Aorta (tissue), 5 donors: ENCODE results near the gene EFCAB8. TPM values are rescaled to one million over a fixed set of nuclear protein-coding genes. Genes with fewer than 3 reads are reported as not detected.
A peak's percentile ranks its signal among the peaks of the same experiment; 100 is the strongest.

Experiments
- ATAC-seq: fragments of 200-7000 bp; cut with Tn5 transposase; one replicate; pipeline ENCODE4 v1.9.1; 2022; ENCODE audit warnings: moderate library complexity; ENCODE audit not compliant: low FRiP score
- DNase-seq, 2 donors: peaks; one replicate each; pipeline ENCODE4 v3.0.0-alpha.2; 2020
- H3K27ac ChIP-seq, 2 donors: one replicate each; pipeline ENCODE4 v1.5.1; 2013; ENCODE audit warnings: low read length in 2 of 2, mild to moderate bottlenecking in 2 of 2, moderate library complexity in 2 of 2, control low read depth in 1 of 2, inconsistent platforms in 1 of 2, low read depth in 1 of 2
- H3K27me3 ChIP-seq, 2 donors: one replicate each; pipeline ENCODE4 v1.6.1; 2013; ENCODE audit warnings: control low read depth in 1 of 2, low read length in 1 of 2, mild to moderate bottlenecking in 1 of 2, moderate library complexity in 1 of 2; ENCODE audit not compliant: insufficient read depth in 2 of 2, control insufficient read depth in 1 of 2
- H3K36me3 ChIP-seq, 2 donors: one replicate each; pipeline ENCODE4 v1.6.1; 2013; ENCODE audit warnings: control low read depth in 1 of 2, low read length in 1 of 2, mild to moderate bottlenecking in 1 of 2; ENCODE audit not compliant: insufficient read depth in 2 of 2, control insufficient read depth in 1 of 2
- H3K4me1 ChIP-seq, 2 donors: one replicate each; pipeline ENCODE4 v1.6.1; 2013; ENCODE audit warnings: low read length in 2 of 2, control low read depth in 1 of 2, mild to moderate bottlenecking in 1 of 2, moderate library complexity in 1 of 2; ENCODE audit not compliant: insufficient read depth in 2 of 2, control insufficient read depth in 1 of 2
- H3K4me3 ChIP-seq, 2 donors: one replicate each; pipeline ENCODE4 v1.5.1; 2013; ENCODE audit warnings: low read length in 2 of 2, control low read depth in 1 of 2, mild to moderate bottlenecking in 1 of 2
- H3K9me3 ChIP-seq: one replicate; pipeline ENCODE4 v1.6.1; 2013; ENCODE audit warnings: mild to moderate bottlenecking, low read length; ENCODE audit not compliant: control insufficient read depth
- WGBS, 2 donors: extraction: QIAGEN DNeasy Blood & Tissue Kit; methylation state at CpG; one replicate each; pipeline ENCODE4 v1.1.7; 2013; 5-methylcytosine and 5-hydroxymethylcytosine counted together
- intact Hi-C, 2 donors: fragments of 100-400 bp; cut with DNase I; formaldehyde crosslinking; loops; one replicate each; pipeline versions ENCODE4 v1.14.2 to v1.15.0; 2022
- polyA plus RNA-seq, 2 donors: library from polyadenylated mRNA; stranded (reverse); fragments of 200-250 nt; gene quantifications; one replicate each; pipeline ENCODE4 v1.2.3, GENCODE V29; 2013
- total RNA-seq, 2 donors: library from RNA; stranded (reverse); fragmentation: NEBNext Ultra II Directional; extraction: Animal tissue kit (Norgen Biotek cat#: 25700); gene quantifications; one replicate each; pipeline ENCODE4 v1.2.1, GENCODE V29; 2021
- donor health status: healthy with polysubstance abuse.
- donor health status: Bipolar disorder and iron deficiency.
- donor health status: DM: no; HTN: no; CAD: no.
- donor health status: DM: no; HTN: no; CAD: no.
- donor health status: DM: yes; HTN: yes; CAD: no.

The EFCAB8 gene
- total and polyA plus RNA-seq, 4 donors: 0.13 to 1.1 (median 0.81) TPM; not detected in 1

DNA sequence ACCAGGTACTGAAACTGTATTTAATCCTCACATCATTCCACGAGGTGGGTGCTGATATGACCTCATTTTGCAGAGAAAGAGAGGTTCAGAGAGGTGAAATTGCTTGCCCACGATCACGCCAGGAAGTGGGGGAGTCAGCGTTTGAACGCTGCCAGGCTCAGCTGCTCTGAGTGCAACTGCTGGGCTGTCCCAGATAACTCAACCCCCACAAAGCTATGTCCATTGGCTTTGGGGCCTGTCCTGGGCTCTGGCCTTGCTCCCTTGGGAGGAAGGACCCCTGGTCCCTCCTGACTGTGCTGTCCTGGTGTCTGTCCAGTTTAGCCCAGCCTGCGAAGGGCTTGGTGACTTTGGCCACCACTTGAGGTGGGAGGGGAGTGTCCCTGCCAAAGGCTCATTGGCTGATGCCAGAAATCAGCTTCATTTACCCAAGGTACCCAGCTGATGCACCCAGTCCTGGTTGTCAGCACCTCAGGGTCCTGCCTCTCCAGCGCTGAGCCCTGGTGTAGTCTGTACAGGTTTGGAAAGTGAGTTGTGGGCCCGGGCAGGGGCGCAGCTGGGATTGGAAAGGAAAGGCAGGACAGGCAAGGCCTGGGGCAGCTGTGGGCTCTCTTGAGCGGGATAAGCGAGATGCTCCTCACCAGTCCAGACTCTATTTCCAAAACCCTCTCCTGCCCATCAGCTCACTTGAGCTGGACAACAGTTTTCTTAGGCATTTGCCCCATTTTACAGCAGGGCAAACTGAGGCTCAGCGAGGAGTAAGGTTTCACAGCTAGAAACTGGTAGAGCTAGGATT is 107.1 kb downstream of the EFCAB8 start:
- Histone ChIP-seq H3K4me3 (no peak overlapping the region), H3K4me1 (no peaks in the 10 kb centered on the region), H3K27me3 (no peaks in the 10 kb centered on the region), H3K27ac (no peak overlapping the region), H3K9me3 (no peaks in the 10 kb centered on the region), H3K36me3 (no peaks in the 10 kb centered on the region)
- intact Hi-C loops: no loop called here
- DNase-seq (peak in 1 of 2 donors; percentile 34), ATAC-seq (no peak)
- 68% methylated on average over 12 of the region's 12 CpGs for WGBS, 2 donors

DNA sequence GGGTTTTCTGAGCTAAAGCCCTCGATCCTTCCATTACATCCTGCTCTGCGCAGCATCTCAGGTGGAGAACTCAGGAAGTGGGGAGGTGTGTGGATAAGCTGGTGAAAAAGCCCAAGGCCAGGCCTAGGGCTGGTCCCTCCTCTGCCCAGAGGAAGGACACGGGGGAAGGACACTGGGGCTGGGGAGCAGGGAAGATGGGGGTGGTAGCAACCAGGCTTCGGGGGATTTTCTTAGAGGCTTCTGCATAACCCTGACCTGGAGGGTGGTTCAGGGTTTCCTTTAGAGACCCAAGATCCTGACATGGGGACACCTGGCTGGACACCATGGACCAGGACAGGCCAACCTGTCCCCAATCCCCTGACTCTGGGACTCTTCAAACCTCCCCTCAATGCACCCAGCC is 107.7 kb downstream of the EFCAB8 start:
- Histone ChIP-seq H3K27ac (no peak overlapping the region), H3K4me3 (no peak overlapping the region), H3K36me3 (no peaks in the 10 kb centered on the region), H3K9me3 (no peaks in the 10 kb centered on the region), H3K4me1 (no peaks in the 10 kb centered on the region), H3K27me3 (no peaks in the 10 kb centered on the region)
- intact Hi-C loops: no loop called here
- peak in 1 of 2 donors; percentile 33 for DNase-seq
- 81 to 85% methylated on average over 4 of the region's 4 CpGs for WGBS, 2 donors
- ATAC-seq: no peak

DNA sequence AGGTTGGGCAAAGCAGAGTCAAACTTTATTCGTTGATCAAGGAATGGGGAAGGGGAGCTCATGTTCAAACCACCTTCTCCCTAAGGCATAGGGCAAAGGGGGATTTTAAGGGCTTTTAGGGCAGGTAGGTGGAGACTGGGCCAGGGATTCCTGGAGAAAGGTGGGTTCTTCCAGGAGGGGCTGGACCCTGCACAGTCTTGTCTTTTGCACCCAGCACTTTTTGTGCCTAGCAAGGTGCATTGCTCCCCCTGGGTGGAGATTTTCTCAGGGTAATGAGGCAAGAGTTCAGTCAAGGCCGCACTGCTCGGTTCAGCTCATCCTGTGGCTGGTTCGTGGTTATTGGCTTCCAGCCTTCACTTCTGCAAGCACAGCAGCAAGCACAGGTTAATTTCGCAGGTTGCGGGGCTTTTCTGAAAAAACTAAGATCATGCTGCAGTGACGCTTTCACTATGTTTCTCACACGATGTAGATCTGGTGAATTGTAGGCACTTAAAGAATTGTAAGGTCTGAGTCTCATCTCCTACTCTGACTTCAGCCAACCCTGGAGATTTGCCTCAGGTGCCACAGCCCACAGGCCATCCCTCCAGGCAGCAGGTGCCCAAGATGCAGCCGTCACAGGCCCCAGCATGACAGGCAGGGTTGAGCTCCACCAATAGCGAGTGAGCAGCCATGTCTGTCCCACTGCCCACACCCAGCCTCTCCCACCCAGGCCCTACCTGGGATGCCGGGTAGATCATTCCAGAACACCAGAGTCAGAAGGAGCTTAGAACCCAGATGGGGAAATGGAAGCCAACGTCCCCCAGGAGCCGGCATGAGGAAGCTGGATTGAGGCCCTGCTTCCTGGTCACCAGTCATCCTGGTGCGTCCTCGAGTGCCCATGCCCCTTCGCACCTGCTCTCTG is 108.4 kb downstream of the EFCAB8 start:
- DNase-seq: no peak

DNA sequence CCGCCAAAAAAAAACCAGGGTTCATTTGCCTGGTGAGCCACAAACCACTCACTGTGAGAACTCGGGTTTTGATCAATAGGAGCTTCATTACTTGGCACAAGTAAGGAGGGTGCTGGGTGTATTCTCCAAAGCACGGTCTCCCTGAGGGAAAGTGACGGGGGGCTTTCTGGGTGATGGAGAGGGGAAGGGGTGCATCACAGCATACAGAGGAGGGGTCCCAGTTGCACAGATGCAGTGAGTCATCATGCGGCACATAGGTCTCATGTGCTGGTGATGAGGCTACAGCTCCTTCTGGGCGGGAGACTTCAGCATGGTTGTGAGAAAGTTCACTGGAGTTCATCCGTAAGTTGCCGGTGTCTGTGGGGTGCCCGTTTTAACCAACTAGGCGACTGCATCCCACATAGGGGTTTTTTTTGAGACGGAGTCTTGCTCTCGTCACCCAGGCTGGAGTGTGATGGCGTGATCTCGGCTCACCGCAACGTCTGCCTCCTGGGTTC is 109.3 kb downstream of the EFCAB8 start:
- ATAC-seq (no peak), DNase-seq (no peak)
- WGBS, 2 donors: 87 to 88% methylated on average over 16 of the region's 16 CpGs
- H3K4me3 ChIP-seq: no peak overlapping the region
- no peaks in the 10 kb centered on the region for H3K9me3 ChIP-seq
- intact Hi-C loops: no loop called here
- no peaks in the 10 kb centered on the region for H3K4me1 ChIP-seq
- H3K36me3 ChIP-seq: no peaks in the 10 kb centered on the region
- no peak overlapping the region for H3K27ac ChIP-seq
- no peaks in the 10 kb centered on the region for H3K27me3 ChIP-seq

More for the DNA sequence above, 108.4 kb downstream of the EFCAB8 start:
- Histone ChIP-seq H3K27me3 (no peaks in the 10 kb centered on the region), H3K9me3 (no peaks in the 10 kb centered on the region), H3K4me1 (no peaks in the 10 kb centered on the region), H3K27ac (no peak overlapping the region), H3K4me3 (no peak overlapping the region), H3K36me3 (no peaks in the 10 kb centered on the region)
- no peak for ATAC-seq
- 74 to 77% methylated on average over 16 of the region's 16 CpGs for WGBS, 2 donors
- intact Hi-C loops: no loop called here

DNA sequence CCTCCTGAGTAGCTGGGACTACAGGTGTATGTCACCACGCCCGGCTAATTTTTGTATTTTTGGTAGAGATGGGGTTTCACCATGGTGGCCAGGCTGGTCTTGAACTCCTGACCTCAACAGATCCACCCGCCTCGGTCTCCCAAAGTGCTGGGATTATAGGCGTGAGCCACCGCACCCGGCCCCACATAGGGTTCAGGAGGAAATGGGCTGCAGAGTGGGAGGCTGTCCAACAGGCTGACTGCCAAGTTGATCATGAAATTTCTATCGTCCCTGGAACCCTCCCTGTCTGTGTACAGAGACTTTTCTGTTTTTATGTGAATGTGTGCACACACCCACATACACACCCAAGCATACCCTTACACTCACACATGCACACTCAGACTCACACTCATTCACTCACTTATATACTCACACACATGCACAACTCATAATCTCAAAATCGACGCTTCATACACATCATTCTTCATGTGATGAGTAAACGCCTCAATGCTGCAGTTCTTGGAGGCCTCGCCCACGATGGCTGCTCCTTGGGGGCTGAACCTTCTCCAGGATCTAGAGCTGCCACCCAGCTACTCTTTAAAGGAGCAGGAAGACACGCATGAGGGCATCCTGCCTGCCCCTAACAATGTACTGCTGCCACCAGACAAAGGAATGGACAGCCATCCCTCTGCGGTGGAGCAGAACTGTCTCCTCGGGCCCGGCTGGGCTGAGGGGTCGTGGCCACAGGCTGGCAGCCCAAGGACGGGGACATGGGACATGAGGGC is 109.9 kb downstream of the EFCAB8 start:
- Histone ChIP-seq H3K27ac (no peak overlapping the region), H3K4me3 (no peak overlapping the region), H3K36me3 (no peaks in the 10 kb centered on the region), H3K27me3 (no peaks in the 10 kb centered on the region), H3K4me1 (no peaks in the 10 kb centered on the region), H3K9me3 (no peaks in the 10 kb centered on the region)
- ATAC-seq (no peak), DNase-seq (no peak)
- intact Hi-C loops: no loop called here
- 71 to 74% methylated on average over 19 of the region's 19 CpGs for WGBS, 2 donors

DNA sequence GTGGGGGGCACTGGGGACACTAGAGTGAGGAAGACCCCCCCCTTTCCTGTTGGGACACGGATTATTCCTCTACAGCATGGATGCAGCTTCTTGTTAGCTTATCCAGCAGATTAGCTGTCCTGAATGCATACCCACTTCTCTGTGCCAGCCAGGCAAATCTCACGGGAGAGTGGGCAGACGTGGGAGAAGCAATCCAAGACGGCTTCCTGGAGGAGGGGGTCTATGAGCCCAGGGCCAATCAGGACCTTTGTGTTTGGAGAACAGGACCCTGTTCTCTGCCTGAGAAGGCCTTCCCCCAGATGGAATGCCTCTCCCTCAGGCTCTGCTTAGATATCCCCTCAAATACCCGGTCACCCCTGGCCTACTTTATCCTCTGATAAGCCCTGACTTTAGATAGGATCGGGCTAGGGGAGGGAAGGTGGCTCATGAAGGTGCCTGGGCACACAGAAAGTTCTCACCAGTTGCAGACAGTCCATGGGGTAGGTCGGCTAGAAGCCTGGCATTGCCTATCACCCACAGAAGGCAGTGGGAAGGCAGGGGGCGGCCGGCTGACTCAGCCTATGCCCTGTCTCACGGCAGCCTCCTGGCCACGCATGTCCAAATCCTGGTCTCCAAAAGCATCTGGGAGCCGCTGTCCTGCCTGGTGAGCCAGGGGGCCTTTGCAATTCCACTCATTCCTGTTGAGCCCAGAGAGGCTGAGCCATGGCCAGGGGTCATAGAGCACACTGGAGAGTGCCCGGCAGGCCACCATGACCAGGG is 110.8 kb downstream of the EFCAB8 start:
- Histone ChIP-seq H3K9me3 (no peaks in the 10 kb centered on the region), H3K4me1 (no peaks in the 10 kb centered on the region), H3K4me3 (no peak overlapping the region), H3K27me3 (no peaks in the 10 kb centered on the region), H3K27ac (no peak overlapping the region), H3K36me3 (no peaks in the 10 kb centered on the region)
- intact Hi-C loops: no loop called here
- ATAC-seq (no peak), DNase-seq (no peak)
- WGBS, 2 donors: 77 to 80% methylated on average over 13 of the region's 13 CpGs

DNA sequence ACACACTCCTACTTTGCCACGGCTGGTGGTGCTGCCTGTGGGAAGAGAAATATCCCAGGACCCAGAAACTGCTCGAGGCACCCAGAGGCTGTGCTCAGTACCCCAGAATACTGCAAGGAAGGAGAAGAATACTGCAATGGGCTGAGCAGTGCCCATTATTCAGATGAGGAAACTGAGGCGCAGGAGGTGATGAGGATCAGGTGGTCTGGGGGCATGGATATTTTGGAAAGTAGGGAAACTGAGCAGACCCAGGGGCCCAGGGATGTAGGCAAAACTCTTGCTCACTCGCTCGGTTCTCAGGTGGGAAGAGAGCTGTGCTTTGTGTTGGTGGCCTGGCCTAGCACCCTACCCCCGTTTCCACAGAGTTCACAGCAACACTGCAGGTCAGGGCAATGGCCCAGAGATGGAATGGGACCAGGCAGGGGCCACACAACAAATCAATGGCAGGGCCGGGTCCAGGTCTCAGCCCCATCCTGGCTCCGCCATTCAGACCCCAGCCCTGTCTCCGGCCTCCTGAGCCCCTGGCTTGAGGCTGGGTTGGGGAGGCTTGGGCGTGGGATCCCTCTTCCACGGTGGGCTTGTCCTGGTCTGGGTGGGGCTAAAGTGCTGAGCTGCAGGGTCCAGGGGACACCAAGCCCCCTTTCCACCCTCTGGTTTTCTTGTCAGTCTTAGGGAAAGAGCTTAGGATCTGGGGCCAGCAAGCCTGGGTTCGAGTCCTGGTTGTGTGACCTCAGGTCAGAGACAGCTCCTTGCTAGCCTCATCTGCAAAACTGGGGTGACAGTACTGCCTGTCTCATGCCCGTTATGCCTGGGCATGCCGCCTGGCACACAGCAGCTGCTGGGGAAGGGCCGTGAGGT is 111.6 kb downstream of the EFCAB8 start:
- no peaks in the 10 kb centered on the region for H3K4me1 ChIP-seq
- H3K27ac ChIP-seq: no peak overlapping the region
- ATAC-seq (no peak), DNase-seq (no peak)
- no peaks in the 10 kb centered on the region for H3K9me3 ChIP-seq
- no peaks in the 10 kb centered on the region for H3K36me3 ChIP-seq
- no peak overlapping the region for H3K4me3 ChIP-seq
- H3K27me3 ChIP-seq: no peaks in the 10 kb centered on the region
- 91 to 92% methylated on average over 15 of the region's 15 CpGs for WGBS, 2 donors
- intact Hi-C loops: no loop called here
